ENCODE measurements around the gene RCE1. TPM values are rescaled to one million over a fixed set of nuclear protein-coding genes. Genes with fewer than 3 reads are reported as not detected.
A peak's percentile ranks its signal among the peaks of the same experiment; 100 is the strongest.

Gene RCE1
- total and polyA plus RNA-seq, 2 donors from 2014 or later, result 13.8 to 22.3 TPM

- intact Hi-C loops (cut with DNase I), result no loop called here
- DNase-seq (no peak), FAIRE-seq (no peak)
- H3K4me3 ChIP-seq (ENCODE audit: low read length in 3 of 3), result no peak overlapping the region
- no peaks in the 10 kb centered on the region for H3K36me3 ChIP-seq (ENCODE audit: control insufficient read depth in 2 of 3, insufficient read depth in 3 of 3, low read length in 3 of 3)
- no peaks in the 10 kb centered on the region for H3K9me3 ChIP-seq (ENCODE audit: control insufficient read depth in 2 of 3, insufficient read depth in 1 of 3, low read length in 3 of 3)
- H3K27ac ChIP-seq (ENCODE audit: low read depth in 2 of 2, low read length in 2 of 2), result no peak overlapping the region
- H3K9ac ChIP-seq (ENCODE audit: low read length in 3 of 3), result no peak overlapping the region
- no peaks in the 10 kb centered on the region for H3K4me1 ChIP-seq (ENCODE audit: control insufficient read depth in 2 of 3, insufficient read depth in 2 of 3, low read depth in 1 of 3, low read length in 3 of 3)
- TF ChIP-seq CTCF (IDR thresholded peaks at IDR 0.05; ENCODE audit: borderline replicate concordance, extremely low read depth, insufficient read depth), result no peak
- H3K27me3 ChIP-seq (ENCODE audit: control insufficient read depth, insufficient read depth, low read length), result no peaks in the 10 kb centered on the region
Observed at GRCh38 chr11:66891851-66892660, 48.8 kb downstream of the RCE1 start.

- Histone ChIP-seq H3K27me3 (ENCODE audit: control insufficient read depth, insufficient read depth, low read length) (no peaks in the 10 kb centered on the region), H3K9me3 (ENCODE audit: control insufficient read depth in 2 of 3, insufficient read depth in 1 of 3, low read length in 3 of 3) (no peaks in the 10 kb centered on the region), H3K36me3 (ENCODE audit: control insufficient read depth in 2 of 3, insufficient read depth in 3 of 3, low read length in 3 of 3) (no peaks in the 10 kb centered on the region), H3K27ac (ENCODE audit: low read depth in 2 of 2, low read length in 2 of 2) (no peak overlapping the region), H3K9ac (ENCODE audit: low read length in 3 of 3) (no peak overlapping the region), H3K4me1 (ENCODE audit: control insufficient read depth in 2 of 3, insufficient read depth in 2 of 3, low read depth in 1 of 3, low read length in 3 of 3) (no peaks in the 10 kb centered on the region), H3K4me3 (ENCODE audit: low read length in 3 of 3) (no peak overlapping the region)
- DNase-seq (peak in 4 of 5 donors; percentile 75 to 84 (median 80)), FAIRE-seq (no peak)
- intact Hi-C loops (cut with DNase I), result no loop called here
- no peak for TF ChIP-seq CTCF (IDR thresholded peaks at IDR 0.05; ENCODE audit: borderline replicate concordance, extremely low read depth, insufficient read depth)
Observed at GRCh38 chr11:66892911-66893310, 49.7 kb downstream of the RCE1 start.

GRCh38 chr11:66894141-66894540, 50.9 kb downstream of the RCE1 start:
- intact Hi-C loops (cut with DNase I), result no loop called here
- no peaks in the 10 kb centered on the region for H3K36me3 ChIP-seq (ENCODE audit: control insufficient read depth in 2 of 3, insufficient read depth in 3 of 3, low read length in 3 of 3)
- FAIRE-seq (no peak), DNase-seq (no peak)
- no peak for TF ChIP-seq CTCF (IDR thresholded peaks at IDR 0.05; ENCODE audit: borderline replicate concordance, extremely low read depth, insufficient read depth)
- H3K27me3 ChIP-seq (ENCODE audit: control insufficient read depth, insufficient read depth, low read length), result no peaks in the 10 kb centered on the region
- no peak overlapping the region for H3K9ac ChIP-seq (ENCODE audit: low read length in 3 of 3)
- no peak overlapping the region for H3K27ac ChIP-seq (ENCODE audit: low read depth in 2 of 2, low read length in 2 of 2)
- no peaks in the 10 kb centered on the region for H3K4me1 ChIP-seq (ENCODE audit: control insufficient read depth in 2 of 3, insufficient read depth in 2 of 3, low read depth in 1 of 3, low read length in 3 of 3)
- no peaks in the 10 kb centered on the region for H3K9me3 ChIP-seq (ENCODE audit: control insufficient read depth in 2 of 3, insufficient read depth in 1 of 3, low read length in 3 of 3)
- no peak overlapping the region for H3K4me3 ChIP-seq (ENCODE audit: low read length in 3 of 3)

Other genes with a start within 250 kb of the RCE1 start
- gene RBM14, start 226.8 kb upstream of the RCE1 start, total RNA-seq, result 80.6 TPM
- gene RBM14, start 226.8 kb upstream of the RCE1 start, polyA plus RNA-seq (ENCODE audit: insufficient read depth, low read depth, low replicate concordance), result 35.9 TPM
- 125 TPM for gene RBM4, start 204.7 kb upstream of the RCE1 start, total RNA-seq
- 168 TPM for gene RBM4, start 204.7 kb upstream of the RCE1 start, polyA plus RNA-seq (ENCODE audit: insufficient read depth, low read depth, low replicate concordance)
- gene RBM4B, start 165.6 kb upstream of the RCE1 start, total RNA-seq, result 18.2 TPM
- 20.8 TPM for gene RBM4B, start 165.6 kb upstream of the RCE1 start, polyA plus RNA-seq (ENCODE audit: insufficient read depth, low read depth, low replicate concordance)
- gene SPTBN2, start 114.2 kb upstream of the RCE1 start, total RNA-seq, result 64.9 TPM
- gene SPTBN2, start 114.2 kb upstream of the RCE1 start, polyA plus RNA-seq (ENCODE audit: insufficient read depth, low read depth, low replicate concordance), result 69.8 TPM
- gene LRFN4, start 13.6 kb downstream of the RCE1 start, total RNA-seq, result 22.3 TPM
- gene LRFN4, start 13.6 kb downstream of the RCE1 start, polyA plus RNA-seq (ENCODE audit: insufficient read depth, low read depth, low replicate concordance), result 6.8 TPM
- gene PC, start 114.9 kb downstream of the RCE1 start, total RNA-seq, result 20.8 TPM
- 95.2 TPM for gene PC, start 114.9 kb downstream of the RCE1 start, polyA plus RNA-seq (ENCODE audit: insufficient read depth, low read depth, low replicate concordance)
- not detected for gene C11orf86, start 131.9 kb downstream of the RCE1 start, total RNA-seq
- 0.92 TPM for gene C11orf86, start 131.9 kb downstream of the RCE1 start, polyA plus RNA-seq (ENCODE audit: insufficient read depth, low read depth, low replicate concordance)
- gene SYT12, start 179.7 kb downstream of the RCE1 start, total RNA-seq, result 4.2 TPM
- gene SYT12, start 179.7 kb downstream of the RCE1 start, polyA plus RNA-seq (ENCODE audit: insufficient read depth, low read depth, low replicate concordance), result 0.13 TPM
- 20.9 TPM for gene RHOD, start 213.4 kb downstream of the RCE1 start, total RNA-seq
- 50.2 TPM for gene RHOD, start 213.4 kb downstream of the RCE1 start, polyA plus RNA-seq (ENCODE audit: insufficient read depth, low read depth, low replicate concordance)